ENCODE data around the gene GBGT1.

GRCh38 chr9:133132174-133132573 lies 31.5 kb downstream of the GBGT1 start:
- TF ChIP-seq, protein P1, sequence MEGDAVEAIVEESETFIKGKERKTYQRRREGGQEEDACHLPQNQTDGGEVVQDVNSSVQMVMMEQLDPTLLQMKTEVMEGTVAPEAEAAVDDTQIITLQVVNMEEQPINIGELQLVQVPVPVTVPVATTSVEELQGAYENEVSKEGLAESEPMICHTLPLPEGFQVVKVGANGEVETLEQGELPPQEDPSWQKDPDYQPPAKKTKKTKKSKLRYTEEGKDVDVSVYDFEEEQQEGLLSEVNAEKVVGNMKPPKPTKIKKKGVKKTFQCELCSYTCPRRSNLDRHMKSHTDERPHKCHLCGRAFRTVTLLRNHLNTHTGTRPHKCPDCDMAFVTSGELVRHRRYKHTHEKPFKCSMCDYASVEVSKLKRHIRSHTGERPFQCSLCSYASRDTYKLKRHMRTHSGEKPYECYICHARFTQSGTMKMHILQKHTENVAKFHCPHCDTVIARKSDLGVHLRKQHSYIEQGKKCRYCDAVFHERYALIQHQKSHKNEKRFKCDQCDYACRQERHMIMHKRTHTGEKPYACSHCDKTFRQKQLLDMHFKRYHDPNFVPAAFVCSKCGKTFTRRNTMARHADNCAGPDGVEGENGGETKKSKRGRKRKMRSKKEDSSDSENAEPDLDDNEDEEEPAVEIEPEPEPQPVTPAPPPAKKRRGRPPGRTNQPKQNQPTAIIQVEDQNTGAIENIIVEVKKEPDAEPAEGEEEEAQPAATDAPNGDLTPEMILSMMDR (IDR thresholded peaks at IDR 0.05) = no peak
- TF ChIP-seq POLR2A (IDR thresholded peaks at IDR 0.05) (no peak), EP300 (IDR thresholded peaks at IDR 0.05) (no peak)
